NCI-H1417 (cell line): Measurements from ENCODE around the gene FBXW4.
"Not testable (repeated sequence)": the region's sequence is repeated elsewhere in the genome, so short reads cannot be mapped to it uniquely, and the experiment has no call there.

ENCODE experiments used
- DNase-seq, 3 experiments: peaks; one replicate each; lab custom pipeline; 2025; lab: John Stamatoyannopoulos, UW

The FBXW4 gene

GRCh38 chr10:101655570-101655969 lies 39.4 kb downstream of the FBXW4 start:
- no peak for DNase-seq

- no peak for DNase-seq
These were observed 41.4 kb downstream of the FBXW4 start for GRCh38 chr10:101653536-101653935.

GRCh38 chr10:101651336-101651735 lies 43.6 kb downstream of the FBXW4 start:
- DNase-seq = no peak

- DNase-seq = no peak
These were observed 44.1 kb downstream of the FBXW4 start for GRCh38 chr10:101650863-101651262.

- DNase-seq = no peak
These were observed 45.4 kb downstream of the FBXW4 start for GRCh38 chr10:101649525-101650085.

- no peak for DNase-seq
These were observed 47.7 kb downstream of the FBXW4 start for GRCh38 chr10:101647255-101647654.

GRCh38 chr10:101646364-101646763 lies 48.6 kb downstream of the FBXW4 start:
- no peak for DNase-seq

GRCh38 chr10:101645659-101646058 lies 49.3 kb downstream of the FBXW4 start:
- DNase-seq = no peak

GRCh38 chr10:101644002-101644401 lies 51.0 kb downstream of the FBXW4 start:
- DNase-seq = peak in 1 of 3 experiments; percentile 83

- DNase-seq = peak in 1 of 3 experiments; percentile 81
These were observed 51.4 kb downstream of the FBXW4 start for GRCh38 chr10:101643546-101643945.

- DNase-seq = no peak
These were observed 55.6 kb downstream of the FBXW4 start for GRCh38 chr10:101639141-101639900.

- not testable (repeated sequence) for DNase-seq
These were observed 61.5 kb downstream of the FBXW4 start for GRCh38 chr10:101633510-101633909.

GRCh38 chr10:101631821-101632475 lies 63.0 kb downstream of the FBXW4 start:
- no peak for DNase-seq

- DNase-seq = no peak
These were observed 64.4 kb downstream of the FBXW4 start for GRCh38 chr10:101630633-101630920.

- peak in 1 of 3 experiments; percentile 3 for DNase-seq
These were observed 64.9 kb downstream of the FBXW4 start for GRCh38 chr10:101629837-101630632.

- peak in 1 of 3 experiments; percentile 75 for DNase-seq
These were observed 69.1 kb downstream of the FBXW4 start for GRCh38 chr10:101625821-101626412.

GRCh38 chr10:101624526-101625102 lies 70.4 kb downstream of the FBXW4 start:
- DNase-seq = peak in 1 of 3 experiments; percentile 1

GRCh38 chr10:101623528-101623927 lies 71.4 kb downstream of the FBXW4 start:
- DNase-seq = no peak

- no peak for DNase-seq
These were observed 75.0 kb downstream of the FBXW4 start for GRCh38 chr10:101619983-101620382.

GRCh38 chr10:101618871-101619270 lies 76.1 kb downstream of the FBXW4 start:
- no peak for DNase-seq

- DNase-seq = no peak
These were observed 77.0 kb downstream of the FBXW4 start for GRCh38 chr10:101617824-101618568.
